T47D (cell line): ENCODE results near the gene C10orf71.

ENCODE experiments used
- DNase-seq, 2 experiments: peaks; one replicate each; pipeline versions ENCODE4 v3.0.0 to v3.0.0-alpha.2; 2011 to 2012; ENCODE audit warnings: low read depth in 1 of 2, low spot score in 1 of 2
- JUND ChIP-seq: IDR thresholded peaks from 2 replicates; pipeline ENCODE4 v1.6.1; 2012; ENCODE audit warnings: low read depth
- in situ Hi-C: cut with HindIII; loops from 2 replicates; pipeline ENCODE4 v1.10.0; 2016; ENCODE audit warnings: low sequenced_read_pairs, low pct_unique_long_range_greater_than_20kb

Gene C10orf71

DNA sequence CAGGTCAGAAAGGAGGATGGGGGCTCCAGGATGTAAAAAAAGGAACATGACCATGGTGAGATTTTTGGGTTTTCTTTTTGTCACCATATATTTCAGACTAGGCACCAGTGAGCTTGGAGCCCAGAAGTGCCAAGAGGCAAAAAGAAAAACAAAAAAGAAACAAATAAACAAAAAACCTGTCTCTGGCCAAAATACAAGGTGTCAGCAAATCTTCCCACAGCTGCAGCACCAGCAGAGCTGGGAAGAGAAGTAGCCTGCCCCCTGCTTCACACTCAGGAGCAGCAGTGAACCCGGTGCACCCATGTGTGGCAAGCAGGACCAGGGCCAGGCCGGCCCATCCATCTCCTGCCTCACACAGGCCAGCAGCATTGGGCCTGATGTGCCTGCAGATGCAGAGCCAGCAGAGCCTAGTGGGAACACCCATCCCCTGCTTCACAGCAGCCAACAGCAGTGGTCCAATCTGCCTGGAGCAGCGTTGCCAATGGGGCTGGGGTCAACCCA, 34.7 kb upstream of the C10orf71 start:
- in situ Hi-C loops: no loop called here
- TF ChIP-seq JUND: no peak
- DNase-seq: no peak

DNA sequence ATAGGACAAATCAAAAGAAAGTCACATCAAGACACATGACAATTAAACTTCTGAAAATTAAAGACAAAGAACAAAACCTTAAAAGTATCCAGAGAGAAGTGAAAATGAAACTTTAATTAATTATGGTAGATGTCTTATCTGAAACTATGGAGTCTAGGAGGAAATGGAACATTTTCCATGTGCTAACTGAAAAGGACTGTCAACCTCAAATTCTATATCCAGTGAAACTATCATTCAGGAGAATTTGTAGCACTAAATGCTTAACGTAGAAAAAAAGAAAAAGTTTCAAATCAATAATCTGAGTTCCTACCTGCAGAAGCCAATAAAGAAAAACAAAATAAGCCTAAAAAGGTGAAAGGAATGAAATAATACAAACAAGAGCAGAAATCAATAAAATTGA, 33.1 kb upstream of the C10orf71 start:
- no peak for TF ChIP-seq JUND
- DNase-seq: no peak
- in situ Hi-C loops: no loop called here

DNA sequence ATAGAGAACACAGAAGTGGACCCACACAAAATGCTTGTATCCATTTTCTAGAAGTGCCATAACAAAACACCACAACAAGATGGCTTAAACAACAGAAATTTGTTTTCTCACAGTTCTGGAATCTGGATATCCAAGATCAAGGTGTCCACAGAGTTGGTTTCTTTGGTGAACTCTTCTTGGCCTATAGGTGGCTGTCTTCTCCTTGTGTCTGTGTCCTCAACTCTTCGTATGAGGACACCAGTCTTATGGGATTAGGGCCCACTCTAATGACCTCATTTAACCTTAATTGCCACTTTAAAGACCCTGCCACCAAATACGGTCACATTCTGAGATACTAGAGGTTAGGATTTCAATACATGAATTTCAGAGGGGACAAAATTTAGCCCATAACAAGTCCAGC, 30.8 kb upstream of the C10orf71 start:
- in situ Hi-C loops: no loop called here
- no peak for TF ChIP-seq JUND

DNA sequence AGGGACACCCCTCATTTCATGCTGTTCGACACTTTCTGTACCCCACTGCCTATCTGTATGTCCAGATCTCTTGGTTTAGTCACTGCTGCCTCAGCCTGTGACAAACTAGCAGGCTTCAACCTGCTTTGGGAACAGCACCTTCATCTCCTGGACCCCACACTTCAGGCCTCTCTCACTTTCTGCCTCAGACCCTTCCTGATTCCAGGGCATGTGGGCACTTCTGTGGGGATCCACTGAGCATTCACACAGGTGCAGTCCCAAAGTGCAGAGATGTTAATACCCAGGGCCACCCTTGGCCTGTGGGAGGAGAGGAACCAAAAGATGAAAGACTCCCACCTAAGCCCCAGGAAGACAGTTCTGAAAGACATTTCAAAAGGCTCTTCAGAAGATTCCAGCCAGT, 29.4 kb upstream of the C10orf71 start:
- in situ Hi-C loops: no loop called here
- TF ChIP-seq JUND: no peak
- no peak for DNase-seq

More for the DNA sequence above, 30.8 kb upstream of the C10orf71 start:
- peak in 1 of 2 experiments; percentile 29 for DNase-seq

DNA sequence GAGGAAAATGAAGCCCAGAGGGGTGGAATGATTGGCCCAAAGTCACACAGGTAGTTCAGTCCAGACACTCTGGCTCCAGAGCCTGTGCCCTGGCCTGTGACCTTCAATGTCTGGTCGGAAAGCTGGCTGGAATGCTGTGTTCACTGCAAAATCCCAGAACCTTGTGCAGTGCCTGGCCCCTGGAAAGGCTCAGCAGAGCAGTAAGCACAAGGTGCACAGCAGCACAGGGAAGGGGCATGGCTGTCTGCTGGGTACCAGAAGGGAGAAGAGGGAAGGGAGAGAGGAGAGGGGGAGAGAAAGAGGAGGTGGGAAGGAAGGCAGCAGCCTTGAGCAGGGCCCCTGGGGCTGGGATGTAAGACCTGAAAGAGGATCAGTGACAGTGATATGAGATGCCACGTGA, 28.4 kb upstream of the C10orf71 start:
- no peak for TF ChIP-seq JUND
- in situ Hi-C loops: no loop called here
- no peak for DNase-seq

DNA sequence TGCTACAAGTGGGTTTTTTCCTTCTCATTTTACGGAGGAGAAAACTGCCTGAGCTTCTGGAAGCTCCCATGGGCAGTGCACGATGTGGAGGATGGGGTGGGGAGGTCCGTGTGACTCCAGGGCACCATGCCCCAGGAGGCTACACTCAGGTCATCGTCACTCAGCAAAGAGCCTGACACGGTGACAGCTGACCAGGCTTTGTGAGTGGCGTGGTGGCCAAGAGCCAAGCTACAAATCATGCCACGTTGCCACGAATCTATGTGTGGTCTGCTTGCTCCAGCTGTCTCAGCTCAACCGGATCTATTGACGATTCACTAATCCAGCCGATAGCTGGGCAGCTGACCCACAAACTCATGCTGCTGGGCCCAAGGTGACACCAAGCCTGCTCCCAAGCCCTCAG, 27.6 kb upstream of the C10orf71 start:
- TF ChIP-seq JUND: no peak
- in situ Hi-C loops: no loop called here
- no peak for DNase-seq

DNA sequence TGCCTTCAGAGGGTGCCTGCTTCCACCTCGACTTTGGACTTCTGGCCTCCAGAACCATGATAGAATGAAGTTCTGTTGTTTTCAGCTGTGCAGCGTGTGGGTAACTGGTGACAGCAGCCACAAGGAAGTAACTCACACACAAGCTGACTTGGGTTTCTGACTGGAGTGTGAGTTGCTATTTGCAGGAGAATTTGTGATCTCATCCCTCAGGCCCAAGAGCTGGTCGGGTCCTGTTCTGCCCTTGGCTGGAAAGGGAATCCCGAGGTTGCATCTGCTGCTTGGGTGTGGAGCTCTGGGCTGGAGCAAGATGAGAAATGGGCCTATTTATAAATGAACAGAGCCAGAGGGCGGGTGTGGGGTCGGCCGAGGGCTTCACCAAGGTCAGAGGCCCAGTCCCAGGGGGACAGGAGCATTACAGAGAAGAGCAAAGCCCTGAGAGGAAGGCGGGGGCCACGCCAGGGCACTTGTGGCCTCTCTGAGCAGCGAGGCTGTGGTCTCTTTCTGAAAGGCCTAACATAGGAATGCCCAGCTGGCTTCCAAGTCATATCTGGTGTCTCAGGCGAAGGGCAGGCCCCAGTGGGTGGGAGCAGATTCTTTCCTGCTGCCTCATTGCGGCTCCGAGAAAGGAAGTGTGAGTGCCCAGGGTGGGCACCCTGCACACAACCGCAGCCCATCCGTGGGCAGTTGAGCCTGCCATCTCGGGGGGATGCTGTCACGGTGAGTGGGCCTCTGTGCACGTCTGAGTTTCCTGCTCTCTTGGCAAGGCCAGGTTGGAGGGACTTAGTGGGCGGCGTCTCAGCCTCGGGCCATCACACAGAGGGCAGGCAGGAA, 26.5 kb upstream of the C10orf71 start:
- no peak for TF ChIP-seq JUND
- no peak for DNase-seq
- in situ Hi-C loops: no loop called here

DNA sequence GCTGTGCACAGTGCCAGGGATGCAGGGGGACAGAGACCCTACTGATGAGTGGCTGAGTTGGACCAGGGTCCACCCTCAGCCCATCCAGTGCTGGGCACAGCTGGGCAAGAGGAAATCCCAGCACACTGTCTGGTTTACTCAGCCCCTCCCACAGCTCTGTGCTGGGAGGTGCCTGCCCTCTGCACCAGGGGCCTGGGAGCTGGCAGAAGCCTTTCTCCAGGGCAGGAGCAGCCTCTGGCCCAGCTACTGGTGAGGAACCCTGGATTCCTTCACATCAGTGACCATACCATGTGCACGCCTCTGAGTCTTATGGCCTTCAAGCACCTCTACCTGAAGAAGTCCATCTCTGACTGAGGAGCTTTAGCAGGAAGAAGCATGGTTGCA, 25.9 kb upstream of the C10orf71 start:
- no peak for TF ChIP-seq JUND
- in situ Hi-C loops: no loop called here
- no peak for DNase-seq

DNA sequence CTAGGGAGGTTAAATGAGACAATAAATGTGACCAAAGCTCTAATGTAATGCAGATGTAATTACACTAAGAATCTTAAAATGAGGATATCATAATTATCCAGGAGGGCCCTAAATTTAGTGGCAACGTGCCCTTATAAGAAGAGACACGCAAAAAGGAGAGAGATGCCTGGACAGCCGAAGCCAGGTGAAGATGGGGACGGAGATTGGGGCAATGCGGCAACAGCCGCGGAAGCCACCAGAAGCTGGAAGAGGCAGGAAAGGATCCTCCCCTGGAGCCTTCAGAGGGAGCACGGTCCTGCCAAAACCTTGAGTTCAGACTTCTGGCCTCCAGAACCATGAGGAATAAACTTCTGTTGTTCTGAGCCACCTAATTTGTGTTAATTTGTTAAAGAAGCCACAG, 25.3 kb upstream of the C10orf71 start:
- TF ChIP-seq JUND: no peak
- DNase-seq: no peak
- in situ Hi-C loops: no loop called here

DNA sequence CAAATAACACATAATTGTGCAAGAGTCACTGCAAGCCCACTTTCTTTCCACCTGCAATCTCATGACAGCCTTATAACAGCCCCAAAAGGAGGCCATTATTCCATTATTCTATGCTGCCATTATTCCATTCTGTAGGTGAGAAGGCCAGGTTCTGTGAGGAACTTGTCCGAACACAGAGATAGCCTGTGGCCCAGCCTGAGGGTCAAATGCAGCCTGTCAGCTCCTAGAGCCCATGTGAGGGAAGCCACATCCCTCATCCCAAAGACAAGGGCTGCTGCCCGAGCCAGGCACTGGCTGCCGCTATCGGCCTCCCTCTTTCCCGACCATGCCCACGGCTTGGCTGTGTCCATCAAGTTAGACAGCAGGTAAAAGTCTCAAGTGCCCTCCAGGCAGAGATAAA, 24.1 kb upstream of the C10orf71 start:
- no peak for DNase-seq
- no peak for TF ChIP-seq JUND
- in situ Hi-C loops: no loop called here

DNA sequence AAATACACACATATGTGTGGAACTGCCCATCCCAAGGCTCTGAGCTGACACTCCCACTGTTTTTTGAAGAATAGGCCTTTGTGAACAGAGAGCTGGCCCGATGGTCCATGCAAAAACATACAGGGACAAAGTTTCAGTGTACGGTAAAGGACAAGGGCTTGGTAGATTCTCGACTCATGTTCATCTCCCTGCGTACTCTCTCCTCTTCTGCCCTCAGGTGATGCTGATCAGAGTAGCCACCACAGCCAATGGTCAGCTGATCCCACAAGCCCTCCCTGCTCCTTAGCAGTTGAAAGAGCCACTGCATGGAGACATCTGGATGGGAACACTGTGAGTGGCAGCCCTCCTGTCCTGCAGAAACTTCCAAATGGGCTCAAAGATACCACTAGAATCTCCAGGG, 23.1 kb upstream of the C10orf71 start:
- in situ Hi-C loops: no loop called here
- TF ChIP-seq JUND: no peak
- DNase-seq: no peak

DNA sequence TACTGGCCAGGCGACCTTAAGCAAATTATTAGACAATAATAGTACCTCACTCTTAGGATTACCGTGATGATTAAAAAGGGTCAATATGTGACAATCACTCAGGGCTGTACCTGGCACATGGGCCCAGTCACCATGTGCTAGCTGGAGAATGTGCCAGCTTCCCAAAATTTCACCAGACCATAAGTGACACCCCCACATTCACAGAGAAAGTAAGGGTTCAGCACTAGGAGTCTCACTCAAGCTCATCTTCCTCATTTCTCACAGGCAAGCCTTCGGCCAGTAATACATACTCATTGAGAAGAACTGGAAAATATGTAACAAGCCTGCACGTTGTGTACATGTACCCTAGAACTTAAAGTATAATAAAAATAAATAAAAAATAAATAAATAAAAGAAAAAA, 22.4 kb upstream of the C10orf71 start:
- in situ Hi-C loops: no loop called here
- TF ChIP-seq JUND: no peak
- DNase-seq: no peak

DNA sequence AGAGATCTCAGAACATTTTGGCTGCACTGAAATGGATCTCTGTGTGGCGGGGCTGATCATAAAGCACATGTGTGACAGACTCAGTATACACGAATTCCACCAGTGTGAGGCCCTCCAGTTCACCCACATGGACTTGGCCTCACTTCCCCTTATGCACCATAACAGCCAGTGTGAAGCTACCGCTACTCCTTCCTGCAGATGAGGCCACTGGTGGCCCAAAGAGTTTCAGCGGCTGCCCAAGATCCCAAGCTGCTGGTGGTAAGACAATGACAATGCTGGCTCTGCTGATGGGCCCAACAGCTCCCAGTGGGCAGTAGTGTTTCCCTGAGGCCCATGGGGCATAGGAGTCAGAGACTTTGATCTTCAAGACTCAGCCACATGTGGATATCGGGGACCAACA, 21.0 kb upstream of the C10orf71 start:
- no peak for DNase-seq
- in situ Hi-C loops: no loop called here
- no peak for TF ChIP-seq JUND

DNA sequence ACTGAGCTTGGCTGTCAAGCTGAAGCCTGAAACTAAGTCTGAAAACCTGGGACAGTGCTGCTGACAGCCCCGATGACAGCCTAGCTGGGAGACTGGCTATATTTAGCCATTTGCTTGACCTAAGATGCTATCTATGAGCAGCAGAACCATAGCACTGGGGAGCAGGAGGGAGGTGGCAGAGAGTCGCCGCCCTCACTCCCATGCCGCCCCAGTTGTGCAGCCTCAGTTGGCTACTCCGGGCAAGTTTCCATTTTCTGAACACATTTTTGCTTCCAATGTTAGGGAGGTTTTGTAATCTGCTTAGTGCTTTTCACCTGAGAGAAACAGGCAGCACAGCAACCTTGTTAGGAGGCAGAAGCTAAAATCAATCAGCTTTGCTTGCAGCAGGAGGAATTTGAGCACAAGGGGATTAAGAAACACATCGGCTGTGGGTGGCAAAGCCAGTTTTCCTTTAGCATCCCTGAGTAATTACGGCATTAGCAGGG, 20.4 kb upstream of the C10orf71 start:
- TF ChIP-seq JUND: no peak
- in situ Hi-C loops: no loop called here
- no peak for DNase-seq
